GM12875 (cell line): Measurements from ENCODE around the gene TSEN2.
"Not testable (repeated sequence)": the region's sequence is repeated elsewhere in the genome, so short reads cannot be mapped to it uniquely, and the experiment has no call there.

Experiments used
- H3K4me3 ChIP-seq: one replicate; pipeline ENCODE4 v1.5.1; 2011; ENCODE audit warnings: low read depth, low read length, control low read depth
- TF ChIP-seq, protein P1 (sequence below): IDR thresholded peaks from 2 replicates; pipeline ENCODE4 v1.5.1; 2011; ENCODE audit warnings: low read depth, mild to moderate bottlenecking, control low read depth, inconsistent platforms, low read length, moderate library complexity, borderline replicate concordance; ENCODE audit not compliant: insufficient read depth

TSEN2 gene

DNA sequence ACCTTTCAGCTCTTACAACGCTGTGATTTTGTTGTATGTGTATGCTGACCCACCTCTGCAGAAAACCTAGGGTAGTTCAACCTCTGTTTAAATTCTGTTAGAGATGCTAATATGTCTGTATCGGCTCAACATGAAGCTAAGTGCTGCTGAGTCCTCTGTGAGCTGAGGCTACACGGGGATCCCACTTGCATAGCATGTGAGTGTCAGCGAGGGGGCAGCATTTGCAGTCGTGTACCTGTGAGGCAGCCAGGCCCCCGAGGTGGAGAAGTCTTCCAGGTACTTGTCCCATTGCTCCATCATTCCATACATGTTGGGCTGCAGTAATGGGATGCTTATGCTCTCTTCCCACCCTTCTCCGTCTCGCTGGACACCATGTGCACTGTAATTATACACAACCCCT, 57.3 kb downstream of the TSEN2 start:
- TF ChIP-seq, protein P1, sequence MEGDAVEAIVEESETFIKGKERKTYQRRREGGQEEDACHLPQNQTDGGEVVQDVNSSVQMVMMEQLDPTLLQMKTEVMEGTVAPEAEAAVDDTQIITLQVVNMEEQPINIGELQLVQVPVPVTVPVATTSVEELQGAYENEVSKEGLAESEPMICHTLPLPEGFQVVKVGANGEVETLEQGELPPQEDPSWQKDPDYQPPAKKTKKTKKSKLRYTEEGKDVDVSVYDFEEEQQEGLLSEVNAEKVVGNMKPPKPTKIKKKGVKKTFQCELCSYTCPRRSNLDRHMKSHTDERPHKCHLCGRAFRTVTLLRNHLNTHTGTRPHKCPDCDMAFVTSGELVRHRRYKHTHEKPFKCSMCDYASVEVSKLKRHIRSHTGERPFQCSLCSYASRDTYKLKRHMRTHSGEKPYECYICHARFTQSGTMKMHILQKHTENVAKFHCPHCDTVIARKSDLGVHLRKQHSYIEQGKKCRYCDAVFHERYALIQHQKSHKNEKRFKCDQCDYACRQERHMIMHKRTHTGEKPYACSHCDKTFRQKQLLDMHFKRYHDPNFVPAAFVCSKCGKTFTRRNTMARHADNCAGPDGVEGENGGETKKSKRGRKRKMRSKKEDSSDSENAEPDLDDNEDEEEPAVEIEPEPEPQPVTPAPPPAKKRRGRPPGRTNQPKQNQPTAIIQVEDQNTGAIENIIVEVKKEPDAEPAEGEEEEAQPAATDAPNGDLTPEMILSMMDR, result 0 out of 2 replicates have a peak, but pooled peaks have one; percentile 13
- no peak overlapping the region for H3K4me3 ChIP-seq

DNA sequence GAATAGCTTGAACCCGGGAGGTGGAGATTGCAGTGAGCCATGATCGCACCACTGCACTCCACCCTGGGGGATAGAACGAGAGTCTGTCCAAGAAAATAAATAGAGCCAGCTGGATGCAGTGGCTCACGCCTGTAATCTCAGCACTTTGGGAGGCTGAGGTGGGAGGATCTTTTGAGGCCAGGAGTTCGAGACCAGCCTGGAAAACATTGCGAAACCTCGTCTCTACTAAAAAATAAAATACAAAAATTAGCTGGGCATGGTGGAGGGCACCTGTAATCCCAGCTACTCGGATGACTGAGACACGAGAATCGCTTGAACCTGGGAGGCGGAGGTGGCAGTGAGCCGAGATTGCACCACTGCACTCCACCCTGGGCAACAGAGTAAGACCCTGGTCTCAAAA, 59.2 kb downstream of the TSEN2 start:
- not testable (repeated sequence) for H3K4me3 ChIP-seq

DNA sequence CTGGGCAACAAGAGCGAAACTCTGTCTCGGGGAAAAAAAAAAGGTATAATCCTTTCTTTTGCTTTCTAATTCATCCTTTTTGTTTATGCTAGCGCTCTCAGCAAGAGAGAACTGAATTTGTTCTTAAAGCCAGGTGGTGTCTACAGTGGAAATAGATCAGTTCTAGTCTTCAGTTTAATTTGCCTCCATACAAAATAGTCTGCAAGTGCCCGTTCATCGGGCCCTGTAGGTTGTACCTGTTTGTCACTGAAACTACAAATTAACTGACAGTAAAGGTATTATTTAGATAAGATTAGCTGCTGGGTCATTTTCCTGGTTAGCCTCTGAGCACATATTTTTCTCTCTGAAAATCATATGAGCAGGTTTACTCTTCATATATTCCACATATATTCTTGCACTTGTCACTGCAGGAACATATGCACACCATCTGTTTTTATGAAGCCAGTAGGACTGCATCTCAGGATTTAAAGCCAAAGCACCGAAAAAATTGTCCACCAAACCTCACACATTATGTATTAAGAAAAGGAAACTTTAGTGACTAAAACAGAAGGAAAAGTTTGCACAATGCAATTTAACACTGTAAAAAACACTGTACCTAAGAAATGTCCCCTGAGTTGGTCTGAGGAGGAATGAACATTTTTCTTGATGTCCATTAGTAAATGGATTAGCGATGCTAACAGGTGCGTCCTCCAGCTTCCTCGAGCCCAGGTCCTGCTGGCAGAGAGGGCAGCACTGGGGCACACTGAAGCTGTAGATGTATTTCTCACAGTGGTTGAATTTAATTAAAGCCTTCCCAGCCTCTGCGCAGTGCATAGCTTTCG, 60.6 kb downstream of the TSEN2 start:
- TF ChIP-seq, protein P1, result no peak
- no peak overlapping the region for H3K4me3 ChIP-seq

DNA sequence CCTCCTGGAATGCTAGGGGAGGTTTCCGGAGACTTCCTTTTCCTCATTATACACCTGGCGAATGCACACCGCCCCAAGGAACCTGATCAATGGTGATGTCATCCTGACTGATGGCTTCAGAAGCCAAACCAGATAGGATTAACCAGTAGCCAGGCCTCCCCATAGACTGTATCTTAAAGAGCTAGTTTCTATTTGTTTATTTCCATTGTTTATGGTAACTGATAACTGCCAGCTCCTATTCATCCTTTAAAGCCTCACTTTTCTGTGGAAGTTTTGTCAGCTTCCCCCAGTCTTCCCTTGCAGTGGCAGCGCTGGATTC, 61.2 kb downstream of the TSEN2 start, which contains the start of gene MKRN2OS:
Gene MKRN2OS (minus strand): TSS at position 27 of the 319 bp plus-strand sequence. CDS start 35 bp downstream, outside the sequence.
- TF ChIP-seq, protein P1, result no peak
- no peak within 1 kb of the TSS for H3K4me3 ChIP-seq

DNA sequence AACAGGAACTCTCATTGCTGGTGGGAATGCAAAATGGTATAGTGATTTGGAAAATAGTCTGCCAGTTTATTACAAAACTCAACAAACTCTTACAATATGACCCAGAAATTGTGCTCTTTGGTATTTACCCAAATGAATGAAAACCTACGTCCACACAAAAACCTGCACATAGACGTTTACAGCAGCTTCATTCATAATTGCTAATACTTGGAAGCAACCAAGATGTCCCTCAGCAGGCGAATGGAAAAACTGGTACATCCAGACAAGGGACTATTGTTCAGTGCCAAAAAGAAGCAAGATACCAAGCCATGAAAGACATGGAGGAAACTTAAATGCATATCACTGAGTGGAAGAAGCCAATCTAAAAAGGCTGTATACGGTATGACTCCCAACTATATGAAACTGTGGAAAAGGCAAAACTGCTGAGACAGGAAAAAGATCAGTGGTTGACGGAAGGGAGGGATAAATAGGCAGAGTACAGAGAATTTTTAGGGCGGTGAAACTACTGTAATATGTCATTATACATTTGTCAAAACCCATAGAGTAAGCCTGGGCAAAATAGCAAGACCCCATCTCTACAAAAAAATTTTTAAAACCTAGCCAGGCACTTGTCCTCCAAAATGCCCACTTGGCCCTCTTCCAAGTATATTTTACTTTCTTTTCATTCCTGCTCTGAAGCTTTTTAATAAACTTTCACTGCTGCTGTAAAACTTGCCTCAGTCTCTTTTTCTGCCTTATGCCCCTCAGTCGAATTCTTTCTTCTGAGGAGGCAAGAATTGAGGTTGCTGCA, 65.9 kb downstream of the TSEN2 start:
- TF ChIP-seq, protein P1, result no peak

DNA sequence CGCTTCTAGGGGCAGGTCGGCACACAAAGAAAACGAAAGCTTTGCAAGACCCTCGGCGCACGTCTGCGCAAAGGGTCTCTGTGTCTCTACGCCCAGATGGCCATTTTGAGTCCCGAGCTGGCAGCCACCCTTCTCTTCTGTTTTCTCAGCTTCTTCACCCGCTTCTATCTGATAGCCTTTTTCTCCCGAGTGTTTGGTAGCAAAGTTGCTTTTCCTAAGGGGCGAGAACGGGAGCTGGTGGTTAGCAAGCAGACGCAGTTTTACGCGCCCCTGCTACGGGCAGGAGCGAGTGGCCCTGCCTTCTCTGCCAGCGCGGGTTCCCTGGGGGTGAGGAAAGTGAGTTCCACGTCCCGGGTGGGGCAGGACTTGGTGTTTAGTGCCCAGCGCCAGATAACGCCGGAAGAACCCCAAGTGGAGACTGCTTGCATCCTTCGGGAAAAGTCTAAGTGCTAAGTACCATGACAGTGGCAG, 69.7 kb downstream of the TSEN2 start:
- H3K4me3 ChIP-seq, result peak overlapping the region; percentile 45
- TF ChIP-seq, protein P1, result no peak

More for the DNA sequence above, 65.9 kb downstream of the TSEN2 start:
- H3K4me3 ChIP-seq, result no peak overlapping the region

DNA sequence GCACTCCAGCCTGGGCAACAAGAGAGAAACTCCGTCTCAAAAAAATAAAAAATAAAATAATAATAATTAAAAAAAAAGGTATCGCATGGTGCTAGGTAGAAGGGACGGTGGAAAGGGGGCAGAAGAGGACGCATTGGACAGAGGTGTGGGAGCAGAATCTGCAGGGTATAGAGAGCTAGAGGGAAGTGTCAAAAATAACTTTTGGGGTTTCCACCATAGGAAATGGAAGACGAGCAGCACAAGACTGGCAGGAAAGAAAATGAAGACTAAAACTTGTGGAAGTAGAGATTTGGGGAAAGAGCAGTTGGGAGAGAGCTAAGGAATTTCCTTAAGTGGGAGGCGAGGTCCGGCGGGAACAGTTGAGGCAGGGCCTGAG, 72.0 kb downstream of the TSEN2 start:
- peak overlapping the region; percentile 94 for H3K4me3 ChIP-seq
- TF ChIP-seq, protein P1, result no peak
